ENCODE measurements around the gene CHAF1B.

- TF ChIP-seq POLR2A (IDR thresholded peaks at IDR 0.05; ENCODE audit: low read depth, low read length) (no peak), SPI1 (IDR thresholded peaks at IDR 0.05; ENCODE audit: low read depth, low read length) (no peak), POLR2AphosphoS5 (IDR thresholded peaks at IDR 0.05; ENCODE audit: low read depth, low read length) (no peak), TAF1 (IDR thresholded peaks at IDR 0.05; ENCODE audit: low read depth, low read length) (no peak), PAX5 (IDR thresholded peaks at IDR 0.05; ENCODE audit: insufficient read depth, low read length, severe bottlenecking) (no peak)
Observed at GRCh38 chr21:36459098-36459497, 73.9 kb downstream of the CHAF1B start.

Measured in GM12891 (cell line).